IMR-90 (cell line): Measurements from ENCODE around the gene VPS13A. TPM values are rescaled to one million over a fixed set of nuclear protein-coding genes. Genes with fewer than 3 reads are reported as not detected.

Source experiments
- ATAC-seq: fragments of 200-7000 bp; cut with Tn5 transposase; 2 replicates; pipeline ENCODE4 v1.9.1; 2020; ENCODE audit warnings: low read depth, mild to moderate bottlenecking, moderate library complexity
- BruUV-seq: library from RNA; stranded (reverse); fragments of 400-500 nt; replicated peaks from 2 replicates; lab custom pipeline; 2021; lab: Mats Ljungman, UMichigan
- CTCF ChIA-PET: fragments of 300-600 bp; formaldehyde crosslinking; extraction: SDS; loops from one replicate; lab custom pipeline; 2021; ENCODE audit warnings: antibody characterized with exemption; lab: Yijun Ruan, JAX
- POLR2A ChIA-PET: fragments of 300-600 bp; sonication (Branson Sonifier 250); formaldehyde crosslinking; loops from one replicate; lab custom pipeline; 2022; ENCODE audit warnings: antibody characterized with exemption; ENCODE audit not compliant: unreplicated experiment; lab: Charles Lee
- DNase-seq: peaks from one replicate; pipeline ENCODE4 v3.0.0; 2013
- H2AFZ ChIP-seq: replicated peaks from 2 replicates; pipeline ENCODE3; 2013; ENCODE audit warnings: low read length, mild to moderate bottlenecking; ENCODE audit not compliant: poor library complexity
- H2AK5ac ChIP-seq: 2 replicates; pipeline ENCODE4 v1.6.1; 2013; ENCODE audit warnings: low read depth, low read length, inconsistent platforms
- H2AK9ac ChIP-seq: replicated peaks from 2 replicates; pipeline ENCODE3; 2013; ENCODE audit warnings: mild to moderate bottlenecking, low read depth, low read length, moderate library complexity; ENCODE audit not compliant: poor library complexity
- H2BK120ac ChIP-seq: 2 replicates; pipeline ENCODE4 v1.6.1; 2013; ENCODE audit warnings: low read depth, low read length, inconsistent platforms
- H2BK15ac ChIP-seq: 3 replicates; pipeline ENCODE4 v1.6.1; 2013; ENCODE audit warnings: low read depth, low read length, inconsistent platforms
- H2BK20ac ChIP-seq: 2 replicates; pipeline ENCODE4 v1.6.1; 2013; ENCODE audit warnings: low read depth, mild to moderate bottlenecking, inconsistent platforms, low read length, moderate library complexity
- H2BK5ac ChIP-seq: 2 replicates; pipeline ENCODE4 v1.6.1; 2013; ENCODE audit warnings: mild to moderate bottlenecking, low read depth, low read length, inconsistent platforms; ENCODE audit not compliant: poor library complexity, severe bottlenecking
- H3K14ac ChIP-seq: replicated peaks from 2 replicates; pipeline ENCODE4 v1.6.1; 2013; ENCODE audit warnings: low read depth, low read length, inconsistent platforms
- H3K18ac ChIP-seq: 2 replicates; pipeline ENCODE4 v1.6.1; 2013; ENCODE audit warnings: low read depth, low read length, control low read depth
- H3K23ac ChIP-seq: 2 replicates; pipeline ENCODE4 v1.6.1; 2013; ENCODE audit warnings: low read depth, low read length, inconsistent platforms
- H3K27ac ChIP-seq: 2 replicates; pipeline ENCODE4 v1.5.1; 2013; ENCODE audit warnings: mild to moderate bottlenecking, control low read depth, low read length; ENCODE audit not compliant: insufficient read depth
- H3K27me3 ChIP-seq: 2 replicates; pipeline ENCODE4 v1.6.1; 2013; ENCODE audit warnings: low read length; ENCODE audit not compliant: control insufficient read depth, insufficient read depth
- H3K36me3 ChIP-seq: 2 replicates; pipeline ENCODE4 v1.6.1; 2013; ENCODE audit warnings: low read length, mixed read lengths; ENCODE audit not compliant: control insufficient read depth, insufficient read depth
- H3K4ac ChIP-seq: 2 replicates; pipeline ENCODE4 v1.6.1; 2013; ENCODE audit warnings: low read depth, low read length, inconsistent platforms
- H3K4me1 ChIP-seq: 2 replicates; pipeline ENCODE4 v1.6.1; 2013; ENCODE audit warnings: low read length, mixed read lengths; ENCODE audit not compliant: control insufficient read depth, insufficient read depth
- H3K4me2 ChIP-seq: 2 replicates; pipeline ENCODE4 v1.6.1; 2013; ENCODE audit warnings: low read depth, mild to moderate bottlenecking, control low read depth, low read length, moderate library complexity
- H3K4me3 ChIP-seq: 2 replicates; pipeline ENCODE4 v1.5.1; 2013; ENCODE audit warnings: low read depth, mild to moderate bottlenecking, control low read depth, low read length, moderate library complexity; ENCODE audit not compliant: insufficient read depth
- H3K56ac ChIP-seq: 2 replicates; pipeline ENCODE4 v1.6.1; 2013; ENCODE audit warnings: low read length, inconsistent platforms; ENCODE audit not compliant: insufficient read depth; ENCODE audit errors: extremely low read depth
- H3K79me1 ChIP-seq, 2 experiments: 2 replicates each; pipeline ENCODE4 v1.6.1; 2013; ENCODE audit warnings: low read length in 2 of 2, inconsistent platforms in 1 of 2, low read depth in 1 of 2
- H3K9ac ChIP-seq: 2 replicates; pipeline ENCODE4 v1.6.1; 2013; ENCODE audit warnings: low read depth, low read length, control low read depth
- H3K9me1 ChIP-seq: 2 replicates; pipeline ENCODE4 v1.6.1; 2013; ENCODE audit warnings: low read length, inconsistent platforms; ENCODE audit not compliant: insufficient read depth
- H3K9me3 ChIP-seq: 2 replicates; pipeline ENCODE4 v1.6.1; 2013; ENCODE audit warnings: low read length; ENCODE audit not compliant: control insufficient read depth, insufficient read depth
- H4K20me1 ChIP-seq: 2 replicates; pipeline ENCODE4 v1.6.1; 2013; ENCODE audit warnings: low read length, inconsistent platforms; ENCODE audit not compliant: insufficient read depth
- H4K5ac ChIP-seq: 2 replicates; pipeline ENCODE4 v1.6.1; 2013; ENCODE audit warnings: mild to moderate bottlenecking, low read depth, low read length, control low read depth
- H4K8ac ChIP-seq, 2 experiments: 2 replicates each; pipeline ENCODE4 v1.6.1; 2013; ENCODE audit warnings: low read depth in 2 of 2, low read length in 2 of 2, control low read depth in 1 of 2, inconsistent platforms in 1 of 2
- H4K91ac ChIP-seq: 2 replicates; pipeline ENCODE4 v1.6.1; 2013; ENCODE audit warnings: low read depth, low read length, inconsistent platforms; ENCODE audit not compliant: insufficient read depth
- BHLHE40 ChIP-seq: fragments of 150-350 bp; IDR thresholded peaks from 2 replicates; pipeline ENCODE4 v1.6.1; 2016; ENCODE audit warnings: mild to moderate bottlenecking, low read depth, low read length
- CEBPB ChIP-seq: IDR thresholded peaks from 2 replicates; pipeline ENCODE4 v1.6.1; 2012; ENCODE audit warnings: low read depth, low read length, improper control_type of control experiment
- CHD1 ChIP-seq: IDR thresholded peaks from 2 replicates; pipeline ENCODE4 v1.6.1; 2012; ENCODE audit warnings: low read depth, low read length, improper control_type of control experiment
- CTCF ChIP-seq: conservative IDR thresholded peaks from 2 replicates; pipeline ENCODE4 v1.5.1; 2012; ENCODE audit warnings: mild to moderate bottlenecking, low read depth, low read length, improper control_type of control experiment
- MAFK ChIP-seq: IDR thresholded peaks from 2 replicates; pipeline ENCODE4 v1.6.1; 2012; ENCODE audit warnings: low read depth, low read length, improper control_type of control experiment
- MXI1 ChIP-seq: IDR thresholded peaks from 2 replicates; pipeline ENCODE4 v1.6.1; 2012; ENCODE audit warnings: low read depth, mild to moderate bottlenecking, low read length, moderate library complexity, borderline replicate concordance
- NFE2L2 ChIP-seq: fragments of 150-350 bp; IDR thresholded peaks from 2 replicates; pipeline ENCODE4 v1.6.1; 2016; ENCODE audit warnings: low read depth, mild to moderate bottlenecking, low read length
- POLR2A ChIP-seq: IDR thresholded peaks from 2 replicates; pipeline ENCODE4 v1.6.1; 2012; ENCODE audit warnings: mild to moderate bottlenecking, low read depth, low read length
- RAD21 ChIP-seq: IDR thresholded peaks from 2 replicates; pipeline ENCODE4 v1.6.1; 2012; ENCODE audit warnings: low read length, improper control_type of control experiment
- SMC3 ChIP-seq: fragments of 150-350 bp; IDR thresholded peaks from 2 replicates; pipeline ENCODE4 v1.6.1; 2016; ENCODE audit warnings: low read depth, mild to moderate bottlenecking, antibody characterized with exemption, low read length, moderate library complexity
- WGBS, 2 experiments: methylation state at CpG; one replicate each; pipeline versions ENCODE4 v1.1.5 to v1.1.7; 2013; ENCODE audit warnings: missing lambda C conversion rate in 2 of 2; ENCODE audit not compliant: insufficient read length in 1 of 2; ENCODE audit errors: extremely low coverage in 2 of 2; 5-methylcytosine and 5-hydroxymethylcytosine counted together
- dilution Hi-C: fragments of 300-500 bp; cut with HindIII; formaldehyde crosslinking; loops from one replicate; pipeline ENCODE4 v1.14.3; 2018; ENCODE audit warnings: low sequenced_read_pairs; ENCODE audit not compliant: unreplicated experiment
- in situ Hi-C: fragments of 300-500 bp; cut with MboI; formaldehyde crosslinking; loops from 3 replicates; pipeline ENCODE4 v1.14.3; 2019; ENCODE audit warnings: low sequenced_read_pairs, inconsistent platforms, mixed read lengths
- intact Hi-C: fragments of 100-400 bp; cut with micrococcal nuclease; formaldehyde crosslinking; loops from 2 replicates; pipeline ENCODE4 v1.10.0; 2022
- polyA plus RNA-seq, 3 experiments: library from polyadenylated mRNA; depleted of rRNA; stranded (reverse); fragments of >200 nt; gene quantifications; 2 replicates each; pipeline ENCODE4 v1.2.3, GENCODE V29; 2012; ENCODE audit warnings: low replicate concordance in 1 of 3
- total RNA-seq: library from RNA; depleted of rRNA; stranded (reverse); fragments of >200 nt; gene quantifications from 2 replicates; pipeline ENCODE4 v1.2.3, GENCODE V29; 2012
- TF ChIP-seq, protein P1 (sequence below): fragments of 150-350 bp; IDR thresholded peaks from 2 replicates; pipeline ENCODE4 v1.6.1; 2016; ENCODE audit warnings: low read depth, mild to moderate bottlenecking, low read length, moderate library complexity, borderline replicate concordance

The VPS13A gene
- total and polyA plus RNA-seq, 2 of the 4 experiments (the other 2 are of a cell fraction) = 10.4 to 26.5 TPM

- H4K5ac ChIP-seq = no peak overlapping the region
- no peak overlapping the region for H4K8ac ChIP-seq
- H3K56ac ChIP-seq = no peak overlapping the region
- no peaks in the 10 kb centered on the region for H3K4me1 ChIP-seq
- dilution Hi-C loops = no loop called here
- H3K4ac ChIP-seq = no peak overlapping the region
- ATAC-seq (no peak), DNase-seq (no peak)
- no CpG with 5 or more reads among the region's 3 CpGs for WGBS, 2 experiments
- no peak overlapping the region for H3K4me3 ChIP-seq
- no peaks in the 10 kb centered on the region for H3K27me3 ChIP-seq
- H3K9ac ChIP-seq = no peak overlapping the region
- no peak overlapping the region for H2AK9ac ChIP-seq
- H2BK20ac ChIP-seq = no peak overlapping the region
- no peaks in the 10 kb centered on the region for H4K20me1 ChIP-seq
- in situ Hi-C loops = no loop called here
- no peak overlapping the region for H3K14ac ChIP-seq
- ChIA-PET CTCF (interaction anchor here (0.7 kb wide), 1 partner anchor 260 kb away, joined by 3 read pairs; no protein-coding TSS in a partner anchor), POLR2A (no interaction called here)
- H2BK120ac ChIP-seq = no peak overlapping the region
- no peak overlapping the region for H2AFZ ChIP-seq
- H2AK5ac ChIP-seq = no peak overlapping the region
- H4K91ac ChIP-seq = no peak overlapping the region
- no peak overlapping the region for H2BK15ac ChIP-seq
- H3K79me1 ChIP-seq = no peaks in the 10 kb centered on the region
- H3K23ac ChIP-seq = no peak overlapping the region
- no TSS peak for BruUV-seq
- TF ChIP-seq CHD1 (no peak), RAD21 (no peak), NFE2L2 (no peak), SMC3 (no peak), MAFK (no peak), BHLHE40 (no peak), POLR2A (no peak), MXI1 (no peak), CTCF (no peak), CEBPB (no peak)
- TF ChIP-seq, protein P1, sequence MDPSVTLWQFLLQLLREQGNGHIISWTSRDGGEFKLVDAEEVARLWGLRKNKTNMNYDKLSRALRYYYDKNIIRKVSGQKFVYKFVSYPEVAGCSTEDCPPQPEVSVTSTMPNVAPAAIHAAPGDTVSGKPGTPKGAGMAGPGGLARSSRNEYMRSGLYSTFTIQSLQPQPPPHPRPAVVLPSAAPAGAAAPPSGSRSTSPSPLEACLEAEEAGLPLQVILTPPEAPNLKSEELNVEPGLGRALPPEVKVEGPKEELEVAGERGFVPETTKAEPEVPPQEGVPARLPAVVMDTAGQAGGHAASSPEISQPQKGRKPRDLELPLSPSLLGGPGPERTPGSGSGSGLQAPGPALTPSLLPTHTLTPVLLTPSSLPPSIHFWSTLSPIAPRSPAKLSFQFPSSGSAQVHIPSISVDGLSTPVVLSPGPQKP = no peak
- no peak overlapping the region for H3K27ac ChIP-seq
- no peaks in the 10 kb centered on the region for H3K9me1 ChIP-seq
- H3K36me3 ChIP-seq = no peaks in the 10 kb centered on the region
- intact Hi-C loops = no loop called here
- no peak overlapping the region for H3K18ac ChIP-seq
- no peak overlapping the region for H2BK5ac ChIP-seq
- no peaks in the 10 kb centered on the region for H3K9me3 ChIP-seq
- no peak overlapping the region for H3K4me2 ChIP-seq
Observed at GRCh38 chr9:77426712-77427111, 249.4 kb downstream of the VPS13A start.
